ENCODE measurements around the gene STUM. TPM values are rescaled to one million over a fixed set of nuclear protein-coding genes. Genes with fewer than 3 reads are reported as not detected.

Gene STUM
- total and polyA plus RNA-seq, 2 experiments from 2014 or later = 0.23 to 1.3 TPM

- TF ChIP-seq CTCF (conservative IDR thresholded peaks at IDR 0.05; ENCODE audit: low read depth in 2 of 2) (no peak), EZH2phosphoT487 (IDR thresholded peaks at IDR 0.05; ENCODE audit: unreplicated experiment) (no peak), ZNF331 (CRISPR knock-in tag; IDR thresholded peaks at IDR 0.05; ENCODE audit: low read depth) (no peak), POLR2AphosphoS5 (IDR thresholded peaks at IDR 0.05; ENCODE audit: low read depth) (no peak), EZH2 (IDR thresholded peaks at IDR 0.05; ENCODE audit: low read depth, unreplicated experiment) (no peak), ZNF114 (CRISPR knock-in tag; IDR thresholded peaks at IDR 0.05) (no peak), REST (IDR thresholded peaks at IDR 0.05; ENCODE audit: unreplicated experiment) (no peak), STAT1 (IDR thresholded peaks at IDR 0.05; ENCODE audit: unreplicated experiment) (no peak), CREB1 (CRISPR knock-in tag; IDR thresholded peaks at IDR 0.05; ENCODE audit: low read depth) (no peak)
These were observed 93.9 kb downstream of the STUM start (continued) for GRCh38 chr1:226642421-226642820.

- Histone ChIP-seq H3K4me1 (ENCODE audit: insufficient read depth) (no peaks in the 10 kb centered on the region; the same call in 1 of the 2 replicates), H3K9me2 (ENCODE audit: insufficient read depth) (no peaks in the 10 kb centered on the region), H3K79me2 (replicated peaks; ENCODE audit: insufficient read depth) (no peaks in the 10 kb centered on the region), H3K4me3 (no peak overlapping the region), H3K36me3 (ENCODE audit: insufficient read depth) (no peaks in the 10 kb centered on the region), H3K27me3 (ENCODE audit: insufficient read depth) (no peaks in the 10 kb centered on the region), H3F3A (replicated peaks; ENCODE audit: low read depth) (no peaks in the 10 kb centered on the region), H2AFZ (no peak overlapping the region), H3K27ac (ENCODE audit: low read depth) (no peak overlapping the region), H4K20me1 (replicated peaks; ENCODE audit: insufficient read depth) (no peaks in the 10 kb centered on the region), H3K4me2 (no peak overlapping the region)
- ATAC-seq = peak; percentile 69
- Mint-ChIP-seq H3K4me3 (no peak overlapping the region), H3K9me3 (no peaks in the 10 kb centered on the region; the same call in 2 of the 3 replicates), H3K27me3 (ENCODE audit: insufficient read depth, low read depth, poor library complexity) (peaks cover 16% of the 10 kb centered on the region), H3K27ac (no peak overlapping the region; the same call in 1 of the 2 replicates), H3K36me3 (ENCODE audit: low read depth) (no peaks in the 10 kb centered on the region; the same call in 2 of the 3 replicates), H3K4me1 (peaks cover 22% of the 10 kb centered on the region)
- no peak for DNase-seq (ENCODE audit: low spot score)
- no peak for TF ChIP-seq JUNB (IDR thresholded peaks at IDR 0.05; ENCODE audit: unreplicated experiment)
- no peak for TF ChIP-seq POLR2AphosphoS5 (IDR thresholded peaks at IDR 0.05; ENCODE audit: low read depth)
- no peak for TF ChIP-seq ZNF331 (CRISPR knock-in tag; IDR thresholded peaks at IDR 0.05; ENCODE audit: low read depth)
- TF ChIP-seq ZNF114 (CRISPR knock-in tag; IDR thresholded peaks at IDR 0.05) = no peak
- no peak for TF ChIP-seq STAT1 (IDR thresholded peaks at IDR 0.05; ENCODE audit: unreplicated experiment)
- no peak for TF ChIP-seq ETS1 (IDR thresholded peaks at IDR 0.05)
- no peak for TF ChIP-seq CREB1 (CRISPR knock-in tag; IDR thresholded peaks at IDR 0.05; ENCODE audit: low read depth)
- TF ChIP-seq ZNF462 (CRISPR knock-in tag; IDR thresholded peaks at IDR 0.05) = no peak
These were observed 94.6 kb downstream of the STUM start for GRCh38 chr1:226643177-226643576.
